NCI-H2227 (cell line): Measurements from ENCODE around the gene PLEKHG7.
"Not testable (repeated sequence)": the region's sequence is repeated elsewhere in the genome, so short reads cannot be mapped to it uniquely, and the experiment has no call there.

Experiments
- DNase-seq: peaks from one replicate; lab custom pipeline; 2025; ENCODE audit not compliant: unreplicated experiment; lab: John Stamatoyannopoulos, UW

Gene PLEKHG7, protein sequence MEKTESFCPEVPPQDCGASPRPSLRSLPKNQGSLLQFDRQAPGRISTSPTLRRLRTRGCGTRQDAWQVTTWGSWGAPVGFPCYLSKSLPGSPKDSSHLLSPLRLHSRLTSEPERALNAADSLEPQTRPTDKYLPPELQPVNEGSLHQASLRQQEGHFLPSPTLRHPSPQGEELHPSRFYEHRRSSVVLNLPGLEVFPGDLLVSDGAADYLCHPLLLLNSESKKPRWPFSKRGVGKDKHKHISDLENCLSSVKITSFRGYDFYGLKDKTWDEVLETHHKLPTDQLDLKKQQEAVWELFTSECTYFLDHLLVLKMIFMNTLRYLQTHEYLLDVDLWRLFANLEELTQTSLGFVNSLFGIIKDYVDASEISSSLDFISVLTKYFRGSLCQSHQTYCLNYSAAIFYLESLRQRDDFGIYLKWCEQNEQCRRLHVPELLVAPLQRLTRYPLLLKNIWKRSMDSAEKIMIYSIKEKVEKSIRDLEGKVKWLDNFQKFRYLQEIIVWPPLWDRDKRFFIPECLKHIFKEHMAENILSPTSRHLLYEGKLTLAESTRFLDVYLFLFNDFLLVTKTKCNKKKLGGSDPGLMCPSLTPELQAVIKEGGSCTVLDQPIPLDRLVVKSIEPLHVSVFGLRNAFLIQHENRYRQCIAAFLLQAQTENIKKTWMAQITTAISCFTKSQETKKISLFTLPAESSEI

DNA sequence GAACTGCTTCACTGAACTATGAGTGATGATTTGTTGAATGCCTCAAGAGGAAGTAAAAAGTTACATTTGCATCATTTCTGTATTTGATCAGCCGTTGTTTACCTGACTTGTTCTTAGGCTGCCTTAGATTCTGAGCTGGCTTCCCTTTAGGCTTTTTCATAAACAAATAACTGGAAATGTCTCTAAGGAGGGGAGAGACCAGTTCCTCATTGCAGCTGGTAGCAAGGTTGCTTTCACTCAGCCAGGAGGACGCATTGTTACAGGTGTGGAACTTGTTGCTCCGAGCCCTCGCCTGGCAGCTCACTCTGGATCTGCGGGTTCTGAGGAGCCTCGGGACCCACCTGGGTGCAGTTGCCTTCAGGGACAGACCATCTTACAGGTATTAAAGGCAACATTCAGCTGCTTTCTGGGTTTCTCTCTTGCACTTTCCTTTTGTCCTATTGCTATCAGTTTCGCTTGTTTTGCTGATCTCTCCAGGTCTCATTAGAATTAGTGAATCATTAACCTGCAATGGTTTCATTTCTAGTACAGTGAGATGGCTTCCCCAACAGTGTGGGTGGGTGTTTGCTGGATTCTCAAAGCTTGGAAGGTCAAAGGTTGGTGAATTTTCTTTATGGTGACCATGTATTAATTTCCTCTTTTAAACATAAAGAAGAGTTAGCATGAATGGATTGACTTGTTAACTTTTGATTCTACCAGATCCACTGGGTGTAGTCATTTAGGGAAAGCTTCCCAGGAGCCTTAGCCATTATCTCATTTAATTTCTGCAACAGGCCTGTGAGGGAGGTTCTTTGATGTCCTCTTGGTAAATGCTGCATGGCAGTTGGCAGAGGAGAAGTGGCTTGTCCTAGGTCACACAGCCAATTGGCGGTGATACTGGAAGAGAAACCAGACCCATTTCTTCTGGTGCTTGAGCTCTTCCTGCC, at the start of gene PLEKHG7:
Gene PLEKHG7, plus strand, starts transcription at position 236 of the 926 bp plus-strand sequence. CDS start 3,643 bp downstream, outside the sequence.
- no peak for DNase-seq

DNA sequence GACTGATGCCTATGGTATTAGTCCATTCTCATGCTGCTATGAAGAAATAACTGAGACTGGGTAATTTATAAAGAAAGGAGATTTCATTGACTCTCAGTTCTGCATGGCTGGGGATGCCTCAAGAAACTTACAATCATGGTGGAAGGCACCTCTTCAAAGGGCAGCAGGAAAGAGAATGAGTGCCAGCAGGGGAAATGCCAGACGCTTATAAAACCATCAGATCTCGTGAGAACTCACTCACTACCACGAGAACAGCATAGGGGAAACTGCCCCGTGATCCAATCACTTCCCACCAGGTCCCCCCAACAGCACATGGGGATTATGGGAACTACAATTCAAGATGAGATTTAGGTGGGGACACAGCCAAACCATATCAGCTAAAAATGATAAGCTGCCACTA, 48.5 kb upstream of the PLEKHG7 start:
- DNase-seq, result not testable (repeated sequence)

DNA sequence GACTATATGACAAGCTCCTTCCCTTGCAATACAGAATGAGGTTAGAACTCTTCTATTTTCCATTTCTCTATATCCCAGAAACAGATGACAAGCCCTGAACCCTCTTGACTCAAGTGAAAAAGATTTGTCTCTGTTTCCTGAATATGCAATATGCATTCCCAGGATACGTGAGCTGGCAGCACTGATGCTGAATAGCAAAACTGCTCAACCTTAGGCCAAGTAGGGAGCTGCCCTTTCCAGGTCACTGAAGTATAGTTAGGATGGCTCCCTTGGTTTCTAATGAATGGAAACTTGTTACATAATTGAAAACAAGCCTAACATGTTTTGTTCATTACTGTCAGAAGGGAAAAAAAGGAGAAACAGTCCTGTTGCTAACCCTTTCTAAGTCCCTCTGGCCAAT, 47.9 kb upstream of the PLEKHG7 start:
- DNase-seq, result no peak

DNA sequence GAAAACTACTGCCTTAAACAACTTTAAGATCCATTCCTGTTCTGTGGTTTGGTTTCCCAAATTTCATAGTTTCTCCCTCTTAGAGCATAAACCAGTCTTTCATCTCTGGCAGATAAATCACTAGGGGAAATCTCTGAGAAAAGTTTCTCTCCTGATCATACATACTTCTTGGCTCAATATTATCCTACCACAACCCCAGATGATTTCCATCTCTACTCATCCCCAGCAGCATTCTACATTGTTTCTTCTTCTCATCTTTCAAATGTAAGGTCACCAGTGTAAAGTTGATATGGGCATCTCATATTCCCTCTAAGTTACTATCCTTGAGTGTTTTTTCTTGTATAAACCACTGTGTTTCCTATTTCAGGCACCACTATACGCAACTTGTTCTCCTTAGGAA, 45.9 kb upstream of the PLEKHG7 start:
- DNase-seq, result no peak

DNA sequence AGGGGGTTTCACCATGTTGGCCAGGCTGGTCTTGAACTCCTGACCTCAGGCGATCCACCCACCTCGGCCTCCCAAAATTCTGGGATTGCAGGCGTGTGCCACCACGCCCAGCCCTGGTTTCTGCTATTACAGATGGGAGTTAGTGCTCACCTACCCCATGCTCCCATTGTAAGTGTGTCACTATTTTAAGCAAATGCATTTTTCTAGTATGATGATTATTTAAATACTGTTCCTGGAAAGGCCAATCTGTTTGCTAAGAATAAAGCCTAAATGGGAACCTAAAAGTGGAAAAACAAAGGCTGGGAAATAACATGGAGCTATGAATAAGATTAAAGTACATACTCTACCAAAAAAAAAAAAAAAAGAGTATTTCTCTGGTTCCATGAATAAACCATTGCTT, 45.0 kb upstream of the PLEKHG7 start:
- DNase-seq, result no peak

DNA sequence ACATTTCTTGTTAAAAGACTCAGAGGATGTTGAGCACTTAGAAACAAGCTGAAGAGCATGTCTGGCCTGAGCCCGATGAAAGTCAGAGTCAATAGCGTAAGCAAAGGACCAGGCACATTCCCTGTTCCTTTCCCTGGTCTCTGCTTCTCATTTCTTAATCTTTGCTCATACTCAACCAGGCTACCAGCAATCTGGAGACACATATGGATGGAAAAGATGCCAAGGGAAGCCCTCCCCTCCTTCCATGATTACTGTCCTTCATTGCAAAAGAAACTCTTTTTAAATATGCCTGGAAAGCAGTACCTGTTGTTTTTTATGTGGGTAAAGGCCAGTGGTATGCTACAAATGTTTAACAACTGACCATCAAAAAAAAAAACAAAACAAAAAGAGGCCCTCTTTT, 44.2 kb upstream of the PLEKHG7 start:
- no peak for DNase-seq

DNA sequence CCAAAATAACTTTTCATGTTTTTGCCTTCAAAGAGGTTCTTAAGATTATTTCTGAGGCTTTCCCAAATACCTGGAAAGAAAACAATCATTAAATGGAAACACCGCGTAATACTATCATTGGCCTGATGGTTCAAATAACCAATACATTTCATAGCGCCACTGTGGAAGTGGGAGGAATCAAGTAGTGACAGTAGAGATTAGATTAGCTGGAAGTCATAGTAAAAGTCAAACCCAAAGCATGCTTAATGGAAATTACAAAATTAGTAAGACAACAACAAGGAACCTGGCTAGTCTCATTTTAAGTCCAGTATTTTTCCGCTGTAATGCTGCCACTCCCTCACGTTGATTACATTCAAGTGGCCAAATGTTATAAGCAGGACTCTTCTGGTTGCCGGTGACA, 41.5 kb upstream of the PLEKHG7 start:
- no peak for DNase-seq

DNA sequence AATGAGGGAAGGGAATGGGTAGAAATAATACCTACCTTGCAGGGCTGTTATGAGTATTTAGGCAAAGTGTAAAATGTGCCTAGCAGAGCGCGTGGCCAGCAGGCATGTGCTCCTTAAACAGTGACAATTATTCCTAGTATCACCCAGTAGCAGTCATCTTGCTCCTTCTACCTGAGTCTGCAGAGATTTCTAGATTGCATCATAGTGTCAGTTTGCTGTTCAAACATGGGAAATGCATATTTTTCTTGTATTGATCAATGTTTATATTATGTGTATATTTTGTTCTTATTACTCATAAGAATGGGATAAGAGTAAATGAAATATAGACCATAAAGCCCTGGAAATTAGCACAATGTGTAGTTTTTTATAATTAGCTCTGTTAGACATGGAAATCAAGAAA, 37.3 kb upstream of the PLEKHG7 start:
- DNase-seq, result no peak

DNA sequence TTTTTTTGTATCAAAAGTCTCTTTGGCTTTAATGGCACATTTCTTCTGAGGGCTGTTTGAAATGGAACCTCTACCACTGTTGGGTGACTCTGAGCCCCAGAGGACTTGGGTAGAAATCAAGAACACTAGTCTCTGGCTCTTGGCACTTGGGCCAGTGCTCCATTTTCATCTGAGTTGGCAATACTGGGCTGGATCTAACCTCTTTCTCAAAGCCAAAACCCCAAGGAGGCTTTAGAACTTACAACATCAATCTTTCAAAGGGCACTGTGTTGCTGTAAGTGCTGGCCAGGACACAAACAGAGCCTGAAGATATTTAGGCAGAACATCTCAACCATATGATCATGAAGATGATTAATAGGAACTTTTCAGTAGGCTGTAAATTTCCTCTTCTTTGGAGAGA, 34.0 kb upstream of the PLEKHG7 start:
- DNase-seq, result no peak

DNA sequence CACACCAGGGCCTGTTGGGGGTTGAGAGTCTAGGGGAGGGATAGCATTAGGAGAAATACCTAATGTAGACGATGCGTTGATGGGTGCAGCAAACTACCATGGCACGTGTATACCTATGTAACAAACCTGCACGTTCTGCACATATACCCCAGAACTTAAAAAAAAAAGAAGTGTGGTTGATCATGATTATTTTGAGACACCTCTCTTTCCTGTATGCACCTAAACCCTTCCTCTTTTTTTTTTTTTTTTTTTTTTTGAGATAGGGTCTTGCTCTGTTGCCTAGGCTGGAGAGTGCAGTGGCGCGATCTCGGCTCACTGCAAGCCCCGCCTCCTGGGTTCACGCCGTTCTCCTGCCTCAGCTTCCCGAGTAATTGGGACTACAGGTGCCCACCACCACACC, 31.3 kb upstream of the PLEKHG7 start:
- DNase-seq, result not testable (repeated sequence)

DNA sequence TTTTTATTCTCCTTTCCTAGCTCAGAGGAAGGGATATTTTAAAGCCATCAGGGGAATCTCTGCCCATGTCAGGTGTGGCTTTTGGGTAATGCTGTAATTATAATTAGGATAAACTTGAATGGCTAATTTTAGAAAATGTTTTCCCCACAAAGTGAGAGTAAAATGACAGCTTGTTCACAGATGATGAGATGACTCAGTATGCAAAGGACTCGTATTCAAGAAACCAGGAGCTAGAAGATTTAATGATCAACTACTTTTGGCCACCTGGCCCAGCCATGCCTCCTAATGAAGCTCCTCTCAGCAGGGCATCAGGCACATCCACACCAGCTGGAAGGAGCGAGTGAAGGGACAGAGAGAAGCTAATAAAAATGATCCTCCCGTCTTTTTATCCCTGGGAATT, 29.0 kb upstream of the PLEKHG7 start:
- no peak for DNase-seq

DNA sequence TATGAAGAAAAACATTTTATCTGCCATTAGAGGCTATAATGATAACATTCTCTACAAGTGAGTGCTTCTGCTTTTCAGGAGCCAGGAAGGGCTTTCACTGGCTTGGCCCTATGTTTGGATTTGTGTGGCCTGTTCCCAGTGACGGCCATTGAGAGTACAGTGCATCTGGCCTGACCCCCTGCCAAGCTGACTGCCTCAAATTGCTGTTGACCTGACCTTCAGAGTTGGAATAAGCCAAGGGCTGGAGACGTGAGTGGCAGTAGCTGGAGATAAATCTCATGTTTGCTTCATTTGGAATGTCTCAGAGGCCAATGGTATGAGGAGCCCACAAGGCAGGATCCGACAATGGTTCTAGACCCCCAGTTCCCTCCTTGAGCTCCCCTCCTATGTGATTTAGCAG, 28.3 kb upstream of the PLEKHG7 start:
- DNase-seq, result no peak

DNA sequence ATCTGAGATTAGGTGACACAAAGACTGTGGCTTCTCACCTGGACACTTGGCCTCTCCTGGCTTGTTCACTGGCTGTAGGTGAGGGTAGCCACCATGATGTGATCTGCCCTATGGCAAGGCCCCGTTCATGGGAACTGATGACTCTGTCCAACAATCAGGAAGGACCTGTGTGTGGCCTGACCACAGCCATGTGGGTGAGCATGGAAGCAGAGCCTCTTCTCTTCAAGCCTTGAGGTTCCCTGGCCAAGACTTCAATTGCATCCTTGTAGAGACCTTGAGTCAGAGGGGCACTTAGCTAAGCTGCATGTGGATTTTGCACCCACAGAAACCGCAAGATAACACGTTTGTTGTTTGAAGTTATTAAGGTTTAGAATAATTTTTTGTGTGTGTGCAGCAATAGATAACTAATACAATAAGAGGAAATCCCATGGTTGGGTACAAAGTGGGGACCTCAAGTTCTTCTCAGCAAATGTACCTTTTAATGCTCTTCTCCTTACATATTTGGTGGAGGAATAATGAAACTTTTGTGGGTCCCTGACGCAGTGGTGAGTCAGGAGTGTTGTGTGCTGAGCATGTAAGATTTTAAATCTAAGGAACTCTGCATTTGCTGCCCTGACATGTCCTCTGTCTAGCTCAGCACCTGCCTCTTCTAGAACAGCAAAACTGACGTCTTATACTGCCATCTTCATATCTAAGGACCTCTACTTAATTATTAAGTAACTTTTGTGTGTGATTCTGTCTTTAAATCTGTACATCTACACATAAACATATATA, 27.5 kb upstream of the PLEKHG7 start:
- DNase-seq, result no peak

DNA sequence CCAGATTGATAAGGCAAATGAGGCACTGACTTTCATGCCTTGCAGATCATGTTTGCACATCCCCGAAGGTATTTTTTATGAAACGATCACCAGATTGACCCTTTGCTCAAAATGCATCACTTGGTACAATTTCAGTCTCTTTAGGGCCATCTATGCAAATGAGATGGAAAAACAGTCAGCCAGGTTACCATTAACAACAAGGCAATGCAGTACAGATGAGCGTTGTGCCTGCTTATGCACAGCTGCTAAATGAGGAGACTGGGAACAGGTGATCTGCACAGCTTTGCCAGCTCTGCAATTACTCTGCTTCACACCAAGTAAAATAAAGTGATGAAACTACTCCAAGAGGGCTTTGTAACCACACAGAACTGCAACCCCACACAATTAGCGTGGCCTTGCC, 26.1 kb upstream of the PLEKHG7 start:
- DNase-seq, result no peak

DNA sequence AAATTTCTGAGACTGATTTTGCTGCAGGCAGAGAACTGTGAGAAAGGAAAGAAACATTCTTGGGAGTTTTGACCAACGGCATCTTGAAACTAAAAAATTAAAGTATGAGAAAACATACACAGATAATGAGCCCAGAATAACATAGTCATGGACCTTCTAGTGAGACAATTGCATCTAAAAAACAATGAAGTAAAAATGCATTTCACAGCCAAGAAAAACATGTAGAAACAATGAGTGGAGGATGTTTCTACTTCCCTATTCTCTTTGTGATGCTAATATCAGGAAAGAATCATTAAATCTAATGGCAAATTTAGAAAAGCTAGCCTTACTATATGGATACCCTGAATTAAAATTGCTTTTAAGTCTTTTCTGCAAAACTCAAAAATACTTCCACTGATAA, 12.2 kb upstream of the PLEKHG7 start:
- DNase-seq, result no peak

DNA sequence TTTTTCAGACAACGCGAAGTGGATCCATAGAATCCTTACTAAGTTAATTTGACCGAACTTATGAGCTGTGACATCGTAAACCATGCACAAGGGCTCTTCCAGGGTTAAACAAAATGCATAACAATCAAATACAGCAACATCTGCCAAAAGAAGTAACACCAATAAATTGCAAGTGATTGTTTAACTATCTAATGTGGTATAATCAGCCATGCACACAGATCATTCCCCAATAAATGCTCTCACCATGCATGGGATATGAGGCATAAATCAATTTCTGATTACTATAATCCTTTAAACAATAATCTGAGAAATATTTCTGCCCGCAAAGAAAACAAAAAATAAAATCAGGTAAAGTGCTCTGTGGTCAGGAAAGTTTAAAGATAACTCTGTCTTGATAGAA, 7.7 kb upstream of the PLEKHG7 start:
- no peak for DNase-seq

DNA sequence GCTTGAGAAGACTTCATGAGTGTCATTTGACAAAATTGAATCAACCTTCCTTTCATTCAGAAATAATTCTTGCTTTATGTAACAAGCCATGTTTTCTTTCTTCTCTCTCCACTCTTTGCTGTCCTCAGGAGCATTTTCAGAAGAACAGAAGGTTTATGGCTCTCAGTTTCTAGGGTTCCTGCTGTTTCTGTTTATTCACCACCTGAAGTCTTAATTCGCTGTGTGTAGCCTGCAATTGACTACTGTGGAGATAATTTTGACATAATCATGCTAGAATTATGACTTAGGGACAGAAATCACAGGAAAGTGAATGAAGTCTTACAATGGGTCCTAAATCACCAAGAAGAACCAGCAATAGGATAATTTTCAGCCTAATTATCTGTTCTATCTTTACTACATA, 7.2 kb upstream of the PLEKHG7 start:
- peak; percentile 85 for DNase-seq

DNA sequence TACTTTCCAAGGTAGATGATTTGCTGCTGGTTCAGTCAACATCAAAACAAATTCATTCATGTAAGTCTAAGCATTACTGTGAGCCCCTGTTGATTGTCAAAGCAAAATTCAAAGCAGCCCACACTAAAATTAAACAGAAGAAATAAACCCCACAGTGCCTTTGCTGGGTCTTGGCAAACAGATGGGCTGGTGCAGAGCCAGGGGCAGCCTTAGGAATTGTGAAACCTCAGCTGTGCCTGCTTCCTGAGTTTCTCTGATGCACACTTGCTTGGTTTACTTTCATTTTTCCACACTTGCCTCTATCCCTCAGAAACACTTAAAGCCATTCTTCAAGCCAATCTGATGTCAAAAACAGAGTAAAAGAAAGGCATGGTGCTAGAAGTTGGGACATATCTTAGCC, 6.6 kb upstream of the PLEKHG7 start:
- DNase-seq, result peak; percentile 43

DNA sequence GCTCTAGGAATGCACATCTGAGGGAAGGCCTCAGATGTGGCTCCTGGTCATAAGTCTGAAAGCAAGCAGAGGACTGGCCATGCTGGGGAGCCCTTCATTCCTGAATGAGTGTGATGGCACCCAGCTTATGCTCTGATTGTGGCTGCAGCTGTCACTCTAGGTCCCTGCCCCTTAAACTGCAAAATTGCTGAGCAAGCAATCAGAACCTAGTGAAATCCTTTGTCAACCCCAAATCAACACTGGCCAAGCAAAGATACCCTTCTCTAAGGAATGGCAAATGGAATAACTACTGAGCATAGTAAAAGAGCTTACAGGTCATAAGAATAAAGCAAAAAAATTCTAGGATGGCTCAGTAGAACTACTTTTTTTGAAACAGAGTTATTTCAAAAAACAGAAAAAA, 4.3 kb upstream of the PLEKHG7 start:
- DNase-seq, result no peak

DNA sequence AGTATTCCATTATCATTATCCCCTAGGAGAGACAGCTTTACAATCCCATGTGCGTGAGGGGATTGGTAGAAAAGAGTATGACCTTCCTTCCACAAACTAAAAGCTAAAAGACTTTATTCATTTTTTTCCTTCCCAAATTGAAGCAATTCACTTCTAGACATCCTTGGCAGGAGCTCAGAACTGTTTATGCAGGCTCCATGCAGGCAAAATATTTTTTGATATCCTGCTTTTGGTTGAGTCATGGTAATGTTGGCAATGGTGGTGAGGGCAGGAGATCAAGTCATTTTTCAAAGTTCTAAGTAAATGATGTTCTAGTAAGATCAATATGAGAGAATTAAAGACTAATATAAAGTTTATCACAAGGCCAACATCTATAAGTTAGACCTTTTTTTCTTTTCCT, 1.3 kb upstream of the PLEKHG7 start:
- no peak for DNase-seq

DNA sequence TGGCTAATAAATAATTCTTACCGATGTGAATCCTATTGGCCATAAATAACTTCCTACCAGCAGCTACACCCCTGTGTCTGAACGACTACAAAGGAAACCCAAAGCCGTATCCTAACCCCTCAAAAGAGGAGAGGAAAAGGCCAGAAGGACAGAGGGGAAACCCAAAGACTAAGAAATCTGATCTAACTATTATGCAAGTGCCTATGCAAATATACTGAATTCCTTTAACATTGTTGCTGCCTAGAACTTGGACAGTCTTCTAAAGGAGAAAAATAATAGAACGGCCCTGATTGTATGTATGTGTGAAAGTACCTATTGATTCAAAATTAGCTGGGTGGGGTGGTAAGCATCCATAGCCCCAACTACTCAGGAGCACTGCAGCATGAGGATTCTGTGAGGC, 997 bp downstream of the PLEKHG7 start:
- DNase-seq, result no peak
